ENCODE results near the gene ATP5PO. TPM values are rescaled to one million over a fixed set of nuclear protein-coding genes. Genes with fewer than 3 reads are reported as not detected.

ATP5PO gene
- total RNA-seq, 1 donor from 2014 or later = 169 TPM

DNA sequence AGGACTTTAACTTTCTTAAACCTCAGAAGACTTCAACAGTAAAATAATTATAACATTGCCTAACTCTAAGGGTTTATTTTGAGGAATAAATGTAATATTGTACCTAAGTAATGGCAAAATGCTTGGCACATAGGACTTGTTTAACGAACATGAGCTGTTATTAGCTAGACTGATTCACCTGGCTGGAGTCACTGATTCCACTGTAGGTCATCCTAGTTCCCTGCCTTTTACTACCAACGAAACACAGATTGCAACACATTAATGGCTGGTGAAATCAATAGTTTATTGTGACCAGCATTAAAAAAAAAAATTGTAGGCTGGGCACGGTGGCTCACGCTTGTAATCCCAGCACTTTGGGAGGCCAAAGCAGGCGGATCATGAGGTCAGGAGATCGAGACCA lies 45.5 kb upstream of the ATP5PO start:
- peaks cover 3% of the 10 kb centered on the region for H3K9me3 Mint-ChIP-seq
- POLR2A ChIA-PET = no interaction called here

DNA sequence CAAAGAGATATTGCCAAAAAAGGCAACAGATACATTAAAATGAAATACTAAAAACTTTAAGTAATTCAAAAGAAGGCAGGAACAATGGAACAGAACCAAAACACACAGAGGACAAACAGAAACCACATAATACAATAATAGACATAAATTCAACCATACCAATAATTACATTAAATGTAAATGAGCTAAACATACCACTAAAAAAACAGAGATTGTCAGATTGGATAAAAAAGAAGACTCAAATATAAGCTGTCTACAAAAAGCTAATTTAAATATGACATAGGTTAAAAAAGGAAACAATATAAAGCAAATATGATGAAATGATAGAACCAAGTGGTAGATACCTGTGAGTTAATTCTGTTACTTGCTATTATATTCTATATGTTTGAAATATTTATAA lies 44.1 kb upstream of the ATP5PO start:
- TF ChIP-seq, protein P1, sequence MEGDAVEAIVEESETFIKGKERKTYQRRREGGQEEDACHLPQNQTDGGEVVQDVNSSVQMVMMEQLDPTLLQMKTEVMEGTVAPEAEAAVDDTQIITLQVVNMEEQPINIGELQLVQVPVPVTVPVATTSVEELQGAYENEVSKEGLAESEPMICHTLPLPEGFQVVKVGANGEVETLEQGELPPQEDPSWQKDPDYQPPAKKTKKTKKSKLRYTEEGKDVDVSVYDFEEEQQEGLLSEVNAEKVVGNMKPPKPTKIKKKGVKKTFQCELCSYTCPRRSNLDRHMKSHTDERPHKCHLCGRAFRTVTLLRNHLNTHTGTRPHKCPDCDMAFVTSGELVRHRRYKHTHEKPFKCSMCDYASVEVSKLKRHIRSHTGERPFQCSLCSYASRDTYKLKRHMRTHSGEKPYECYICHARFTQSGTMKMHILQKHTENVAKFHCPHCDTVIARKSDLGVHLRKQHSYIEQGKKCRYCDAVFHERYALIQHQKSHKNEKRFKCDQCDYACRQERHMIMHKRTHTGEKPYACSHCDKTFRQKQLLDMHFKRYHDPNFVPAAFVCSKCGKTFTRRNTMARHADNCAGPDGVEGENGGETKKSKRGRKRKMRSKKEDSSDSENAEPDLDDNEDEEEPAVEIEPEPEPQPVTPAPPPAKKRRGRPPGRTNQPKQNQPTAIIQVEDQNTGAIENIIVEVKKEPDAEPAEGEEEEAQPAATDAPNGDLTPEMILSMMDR (IDR thresholded peaks at IDR 0.05) = no peak
- Mint-ChIP-seq H3K36me3 (ENCODE audit: low read depth) (no peaks in the 10 kb centered on the region), H3K27me3 (no peaks in the 10 kb centered on the region), H3K4me3 (no peak overlapping the region), H3K27ac (no peak overlapping the region), H3K4me1 (no peaks in the 10 kb centered on the region), H3K9me3 (peaks cover 3% of the 10 kb centered on the region)
- ATAC-seq (ENCODE audit: low read depth) = no peak
- intact Hi-C loops (cut with micrococcal nuclease) = no loop called here
- ChIA-PET CTCF (interaction anchor here (1.2 kb wide), 2 partner anchors 11 to 12 kb away, joined by 3 to 4 read pairs; no protein-coding TSS in a partner anchor), POLR2A (interaction anchor here (1.2 kb wide), 1 partner anchor 61 kb away, joined by 3 read pairs; no protein-coding TSS in a partner anchor)
- no peak for DNase-seq

More for the DNA sequence above, 45.5 kb upstream of the ATP5PO start:
- Mint-ChIP-seq H3K36me3 (ENCODE audit: low read depth) (no peaks in the 10 kb centered on the region), H3K27ac (no peak overlapping the region), H3K27me3 (no peaks in the 10 kb centered on the region), H3K4me1 (no peaks in the 10 kb centered on the region), H3K4me3 (no peak overlapping the region)
- no peak for ATAC-seq (ENCODE audit: low read depth)
- intact Hi-C loops (cut with micrococcal nuclease) = no loop called here
- CTCF ChIA-PET = no interaction called here
- TF ChIP-seq, protein P1 (IDR thresholded peaks at IDR 0.05) = no peak
- no peak for DNase-seq

DNA sequence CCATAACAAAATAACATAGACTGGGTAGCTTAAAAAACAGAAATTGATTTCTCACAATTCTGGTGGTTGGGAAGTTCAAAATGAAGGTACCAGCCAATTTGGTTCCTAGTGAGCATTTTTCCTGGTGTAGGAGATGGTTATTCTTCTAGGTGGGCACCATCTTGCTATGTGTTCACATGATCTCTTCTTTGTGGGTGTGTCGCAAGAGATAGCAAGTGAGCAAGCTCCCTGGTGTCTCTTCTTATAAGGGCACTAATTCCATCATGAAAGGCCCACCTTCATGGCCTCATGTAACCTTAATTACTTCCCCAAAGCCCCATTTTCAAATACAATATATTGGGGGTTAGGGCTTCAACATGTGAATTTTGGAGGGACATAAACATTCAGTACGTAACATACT lies 38.8 kb upstream of the ATP5PO start:
- H3K36me3 Mint-ChIP-seq (ENCODE audit: low read depth) = no peaks in the 10 kb centered on the region
- DNase-seq (no peak), ATAC-seq (ENCODE audit: low read depth) (no peak)
- ChIA-PET POLR2A (no interaction called here), CTCF (no interaction called here)
- intact Hi-C loops (cut with micrococcal nuclease) = no loop called here
- TF ChIP-seq, protein P1 (IDR thresholded peaks at IDR 0.05) = no peak
- H3K4me3 Mint-ChIP-seq = no peak overlapping the region
- no peaks in the 10 kb centered on the region for H3K27me3 Mint-ChIP-seq
- H3K4me1 Mint-ChIP-seq = peaks cover 23% of the 10 kb centered on the region
- peaks cover under 1% of the 10 kb centered on the region for H3K9me3 Mint-ChIP-seq
- H3K27ac Mint-ChIP-seq = no peak overlapping the region

DNA sequence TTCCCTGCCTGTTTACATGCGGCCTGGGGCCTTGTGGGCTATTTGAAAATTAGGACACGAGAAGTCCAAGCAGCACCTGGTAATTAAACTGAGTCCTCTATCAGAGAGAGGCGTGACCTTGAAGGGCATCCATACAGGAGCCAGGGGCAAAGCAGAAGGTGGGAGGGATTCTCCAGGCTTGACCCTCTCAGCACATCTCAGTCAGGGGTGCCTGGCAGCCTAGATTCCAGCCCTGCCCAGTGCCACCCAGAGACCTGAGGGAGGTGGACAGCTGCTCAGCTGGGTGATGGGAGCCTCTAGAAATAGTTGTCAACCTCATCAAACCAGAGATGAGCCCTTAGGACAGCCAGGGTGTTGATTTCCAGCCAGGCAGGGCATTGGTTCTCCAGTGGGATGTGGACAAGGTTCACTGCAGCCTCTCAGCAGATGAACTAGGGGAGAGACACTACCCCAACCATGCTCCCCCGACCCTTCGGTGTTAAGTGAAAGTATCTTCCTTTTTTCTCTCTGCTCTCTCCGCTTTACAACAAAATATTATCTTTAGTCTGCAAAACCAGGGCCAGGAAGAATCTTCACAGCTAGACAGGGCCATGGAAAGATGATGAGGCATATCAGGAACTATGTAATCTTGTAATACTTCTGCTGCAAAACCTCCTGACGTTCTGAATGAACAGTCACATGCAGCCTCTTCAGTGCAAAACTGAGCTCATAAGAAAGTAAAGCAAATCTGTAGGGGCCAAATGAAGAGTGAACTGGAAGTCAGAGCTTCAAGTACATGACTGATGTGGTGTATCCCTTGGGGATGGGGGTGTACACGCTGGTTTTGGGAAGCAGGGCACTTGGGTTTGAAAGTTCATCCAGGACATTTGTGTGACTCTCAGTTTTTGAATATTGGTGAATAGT lies 35.9 kb upstream of the ATP5PO start:
- ChIA-PET CTCF (interaction anchor here (0.9 kb wide), 1 partner anchor 13 kb away, joined by 3 read pairs; no protein-coding TSS in a partner anchor), POLR2A (interaction anchor here (0.6 to 2.3 kb wide), 5 partner anchors 8 to 654 kb away, joined by 3 to 7 read pairs (median 5); no protein-coding TSS in a partner anchor)
- no peak for DNase-seq
- Mint-ChIP-seq H3K4me3 (no peak overlapping the region), H3K9me3 (no peaks in the 10 kb centered on the region), H3K4me1 (peaks cover 51% of the 10 kb centered on the region), H3K27me3 (no peaks in the 10 kb centered on the region), H3K36me3 (ENCODE audit: low read depth) (no peaks in the 10 kb centered on the region), H3K27ac (peak overlapping the region; percentile 10)
- ATAC-seq (ENCODE audit: low read depth) = no peak
- TF ChIP-seq, protein P1 (IDR thresholded peaks at IDR 0.05) = no peak
- intact Hi-C loops (cut with micrococcal nuclease) = no loop called here

DNA sequence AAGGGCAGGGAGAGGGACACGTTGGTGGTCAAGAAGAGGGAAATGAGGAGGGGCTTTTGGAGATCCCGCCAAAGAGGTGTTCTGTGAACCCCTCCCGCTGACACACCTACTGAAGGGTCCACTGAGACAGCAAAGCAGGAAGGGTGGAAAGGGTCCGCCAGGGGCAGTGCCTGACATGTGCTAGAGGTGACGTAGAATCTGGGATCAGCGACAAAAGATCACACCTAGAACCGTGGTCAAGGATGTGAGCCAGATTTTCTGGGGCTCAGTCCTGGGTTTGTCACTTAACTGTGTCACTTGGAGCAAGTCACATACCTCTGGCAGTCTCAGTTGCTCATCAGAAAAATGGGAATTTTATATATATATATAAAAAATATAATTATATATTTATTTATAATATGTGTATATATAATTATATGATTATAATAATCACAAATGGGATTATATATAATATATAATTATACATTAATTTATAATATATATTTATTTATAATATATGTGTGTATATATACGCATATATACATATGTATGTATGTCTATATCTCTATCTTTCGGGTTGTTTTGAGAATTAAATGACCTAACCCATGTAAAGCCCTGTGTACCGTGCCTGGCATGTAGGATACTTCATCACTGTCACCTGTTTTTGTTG lies 35.0 kb upstream of the ATP5PO start:
- no peaks in the 10 kb centered on the region for H3K27me3 Mint-ChIP-seq

More for the DNA sequence above, 35.0 kb upstream of the ATP5PO start:
- DNase-seq (no peak), ATAC-seq (ENCODE audit: low read depth) (no peak)
- Mint-ChIP-seq H3K9me3 (no peaks in the 10 kb centered on the region), H3K4me3 (no peak overlapping the region), H3K4me1 (peaks cover 55% of the 10 kb centered on the region), H3K27ac (peak overlapping the region; percentile 92), H3K36me3 (ENCODE audit: low read depth) (no peaks in the 10 kb centered on the region)
- ChIA-PET POLR2A (interaction anchor here (0.9 to 3.4 kb wide), 2 partner anchors 12 to 123 kb away, joined by 4 to 29 read pairs; partner anchors contain the start of genes MRPS6 and SLC5A3), CTCF (no interaction called here)
- TF ChIP-seq, protein P1 (IDR thresholded peaks at IDR 0.05) = no peak
- intact Hi-C loops (cut with micrococcal nuclease) = no loop called here

Data from activated B cell treated with CpG ODN at 0.5 μM for 24 hours (primary cell).